Spleen (tissue), 11 donors: ENCODE results near the gene NRG3. TPM values are rescaled to one million over a fixed set of nuclear protein-coding genes. Genes with fewer than 3 reads are reported as not detected.

Source experiments
- DNase-seq: peaks from one replicate; pipeline ENCODE4 v3.0.0-alpha.2; 2020
- H3K27ac ChIP-seq, 8 donors: fragments of 200-600 bp; sonication (generic) in 7 of 8; 1 replicate in 4 of 8; 2 replicates in 4 of 8; pipeline versions ENCODE4 v1.5.0 to v1.8.0; 2016 to 2021; ENCODE audit warnings: inconsistent platforms in 4 of 8, mild to moderate bottlenecking in 4 of 8, moderate library complexity in 1 of 8
- H3K27me3 ChIP-seq, 7 donors: fragments of 200-600 bp; sonication (generic) in 6 of 7; replicated peaks in 1 of 7; 1 replicate in 4 of 7; 2 replicates in 3 of 7; pipeline versions ENCODE4 v1.5.0 to v1.8.0; 2016 to 2021; ENCODE audit warnings: inconsistent platforms in 3 of 7, mild to moderate bottlenecking in 1 of 7
- H3K36me3 ChIP-seq, 6 donors: fragments of 200-600 bp; sonication (generic) in 5 of 6; 1 replicate in 4 of 6; 2 replicates in 2 of 6; pipeline versions ENCODE4 v1.5.0 to v1.8.0; 2016 to 2021; ENCODE audit warnings: inconsistent platforms in 2 of 6
- H3K4me1 ChIP-seq, 6 donors: fragments of 200-600 bp; sonication (generic) in 5 of 6; 1 replicate in 3 of 6; 2 replicates in 3 of 6; pipeline versions ENCODE4 v1.5.0 to v1.8.0; 2016 to 2021; ENCODE audit warnings: inconsistent platforms in 3 of 6
- H3K4me3 ChIP-seq, 8 donors: fragments of 200-600 bp; sonication (generic) in 7 of 8; 1 replicate in 4 of 8; 2 replicates in 4 of 8; pipeline versions ENCODE4 v1.5.0 to v1.8.0; 2016 to 2021; ENCODE audit warnings: inconsistent platforms in 4 of 8, mild to moderate bottlenecking in 4 of 8, moderate library complexity in 2 of 8
- H3K9me3 ChIP-seq, 8 donors: fragments of 200-600 bp; sonication (generic) in 7 of 8; 1 replicate in 4 of 8; 2 replicates in 4 of 8; pipeline versions ENCODE4 v1.5.0 to v1.8.0; 2016 to 2021; ENCODE audit warnings: inconsistent platforms in 4 of 8
- CTCF ChIP-seq, 11 experiments: fragments of 200-600 bp in 7 of 11; fragments of 450-650 bp in 4 of 11; sonication (generic) in 4 of 11; IDR thresholded peaks in 8 of 11; conservative IDR thresholded peaks in 3 of 11; 1 replicate in 7 of 11; 2 replicates in 4 of 11; pipeline versions ENCODE4 v1.4.0 to v1.8.0; 2016 to 2021; ENCODE audit warnings: antibody characterized with exemption in 11 of 11, inconsistent platforms in 4 of 11, mild to moderate bottlenecking in 1 of 11
- POLR2A ChIP-seq, 3 donors: fragments of 450-650 bp; IDR thresholded peaks; one replicate each; pipeline ENCODE4 v1.5.1; 2017; ENCODE audit warnings: antibody characterized with exemption in 3 of 3, mild to moderate bottlenecking in 1 of 3
- POLR2AphosphoS5 ChIP-seq, 3 donors: sonication (generic); formaldehyde crosslinking; IDR thresholded peaks; one replicate each; pipeline ENCODE4 v1.5.1; 2017; ENCODE audit warnings: antibody characterized with exemption in 3 of 3
- WGBS, 5 donors: extraction: QIAGEN DNeasy Blood & Tissue Kit in 3 of 5; methylation state at CpG; one replicate each; pipeline versions ENCODE4 v1.1.5 to v1.1.7; 2013 to 2018; 5-methylcytosine and 5-hydroxymethylcytosine counted together
- intact Hi-C: fragments of 100-400 bp; cut with DNase I; formaldehyde crosslinking; loops from one replicate; pipeline ENCODE4 v1.15.0; 2023; ENCODE audit warnings: low total_unique reads
- polyA plus RNA-seq, 3 donors: library from polyadenylated mRNA; stranded (reverse); fragments of 200-250 nt; gene quantifications; one replicate each; pipeline ENCODE4 v1.2.1, GENCODE V29; 2013
- total RNA-seq, 7 donors: library from RNA; depleted of rRNA in 3 of 7; stranded (reverse); fragments of >200 nt in 3 of 7; fragmentation: NEBNext Ultra II Directional in 4 of 7; extraction: Animal tissue kit (Norgen Biotek cat#: 25700) in 4 of 7; gene quantifications; one replicate each; pipeline versions ENCODE4 v1.1.0 to v1.2.1, GENCODE V29; 2016 to 2021
- donor health status: healthy with polysubstance abuse.
- donor health status: DM: no; HTN: no; CAD: no; lungs with moderate emphysema.
- donor health status: DM: no; HTN: no; CAD: no.
- donor health status: Bipolar disorder and iron deficiency.
- donor health status: healthy.
- donor health status: DM: no; HTN: no; CAD: no.
- donor health status: DM: yes; HTN: yes; CAD: no.

NRG3 gene
- total and polyA plus RNA-seq, 10 donors = 0.10 to 0.22 (median 0.21) TPM; not detected in 7

GRCh38 chr10:82091413-82091812, 216.4 kb downstream of the NRG3 start:
- no peaks in the 10 kb centered on the region for H3K9me3 ChIP-seq

GRCh38 chr10:82092111-82092510, 217.1 kb downstream of the NRG3 start:
- TF ChIP-seq POLR2A (IDR thresholded peaks at IDR 0.05) (no peak), CTCF (IDR thresholded peaks at IDR 0.05 in 8 of 11, conservative IDR thresholded peaks at IDR 0.05 in 3 of 11) (no peak), POLR2AphosphoS5 (IDR thresholded peaks at IDR 0.05) (no peak)

More at GRCh38 chr10:82091413-82091812, 216.4 kb downstream of the NRG3 start:
- H3K27ac ChIP-seq = no peak overlapping the region
- DNase-seq = no peak
- TF ChIP-seq CTCF (IDR thresholded peaks at IDR 0.05 in 8 of 11, conservative IDR thresholded peaks at IDR 0.05 in 3 of 11) (no peak), POLR2AphosphoS5 (IDR thresholded peaks at IDR 0.05) (no peak), POLR2A (IDR thresholded peaks at IDR 0.05) (no peak)
- H3K4me1 ChIP-seq = no peaks in the 10 kb centered on the region
- H3K36me3 ChIP-seq = no peaks in the 10 kb centered on the region
- intact Hi-C loops = no loop called here
- H3K4me3 ChIP-seq = no peak overlapping the region
- WGBS, 5 donors = 64 to 78% (median 77%) methylated on average over 4 of the region's 4 CpGs
- no peaks in the 10 kb centered on the region for H3K27me3 ChIP-seq

GRCh38 chr10:82124713-82125112, 249.7 kb downstream of the NRG3 start:
- intact Hi-C loops = no loop called here
- WGBS, 5 donors = 69 to 92% (median 83%) methylated on average over 2 of the region's 2 CpGs
- no peak overlapping the region for H3K4me3 ChIP-seq

More at GRCh38 chr10:82092111-82092510, 217.1 kb downstream of the NRG3 start:
- no peaks in the 10 kb centered on the region for H3K27me3 ChIP-seq
- 36 to 49% (median 41%) methylated on average over 2 of the region's 2 CpGs for WGBS, 5 donors
- H3K27ac ChIP-seq = no peak overlapping the region
- H3K36me3 ChIP-seq = no peaks in the 10 kb centered on the region
- H3K9me3 ChIP-seq = no peaks in the 10 kb centered on the region
- intact Hi-C loops = no loop called here
- no peak for DNase-seq
- H3K4me3 ChIP-seq = no peak overlapping the region
- no peaks in the 10 kb centered on the region for H3K4me1 ChIP-seq

GRCh38 chr10:82128527-82128926, 253.5 kb downstream of the NRG3 start:
- Histone ChIP-seq H3K9me3 (peaks cover 0 to 13% (median 0%) of the 10 kb centered on the region in 8 donors), H3K36me3 (no peaks in the 10 kb centered on the region), H3K27me3 (no peaks in the 10 kb centered on the region), H3K27ac (no peak overlapping the region), H3K4me1 (no peaks in the 10 kb centered on the region), H3K4me3 (no peak overlapping the region)
- TF ChIP-seq POLR2A (IDR thresholded peaks at IDR 0.05) (no peak), CTCF (IDR thresholded peaks at IDR 0.05 in 8 of 11, conservative IDR thresholded peaks at IDR 0.05 in 3 of 11) (no peak)
- DNase-seq = no peak
- WGBS, 5 donors = 70 to 87% (median 85%) methylated on average over 2 of the region's 2 CpGs
- intact Hi-C loops = no loop called here

More at GRCh38 chr10:82124713-82125112, 249.7 kb downstream of the NRG3 start:
- no peak overlapping the region for H3K27ac ChIP-seq
- H3K36me3 ChIP-seq = no peaks in the 10 kb centered on the region
- no peak for DNase-seq
- H3K9me3 ChIP-seq = no peaks in the 10 kb centered on the region
- no peaks in the 10 kb centered on the region for H3K4me1 ChIP-seq
- no peaks in the 10 kb centered on the region for H3K27me3 ChIP-seq
- TF ChIP-seq POLR2A (IDR thresholded peaks at IDR 0.05) = no peak

GRCh38 chr10:82136103-82136502, 261.1 kb downstream of the NRG3 start:
- no peak for DNase-seq
- H3K4me1 ChIP-seq = no peaks in the 10 kb centered on the region
- no peak overlapping the region for H3K27ac ChIP-seq
- TF ChIP-seq POLR2AphosphoS5 (IDR thresholded peaks at IDR 0.05) = no peak
- TF ChIP-seq CTCF (IDR thresholded peaks at IDR 0.05 in 8 of 11, conservative IDR thresholded peaks at IDR 0.05 in 3 of 11) = no peak
- no peak for TF ChIP-seq POLR2A (IDR thresholded peaks at IDR 0.05)
- no peak overlapping the region for H3K4me3 ChIP-seq
- WGBS, 5 donors = 45 to 84% (median 55%) methylated on average over 1 of the region's 1 CpG
- intact Hi-C loops = no loop called here
- no peaks in the 10 kb centered on the region for H3K36me3 ChIP-seq
- H3K9me3 ChIP-seq = peaks cover 0 to 17% (median 0%) of the 10 kb centered on the region in 8 donors
- no peaks in the 10 kb centered on the region for H3K27me3 ChIP-seq
